Measurements from ENCODE around the gene TRIM52.

GRCh38 chr5:181212934-181213333 lies 48.0 kb downstream of the TRIM52 start:
- TF ChIP-seq POLR2AphosphoS5 (IDR thresholded peaks at IDR 0.05; ENCODE audit: low read depth, low read length) (no peak), SIN3A (IDR thresholded peaks at IDR 0.05; ENCODE audit: borderline replicate concordance, insufficient read depth, low read length) (no peak), REST (IDR thresholded peaks at IDR 0.05; ENCODE audit: insufficient read depth in 1 of 2, low read depth in 2 of 2, low read length in 2 of 2) (no peak), TAF1 (IDR thresholded peaks at IDR 0.05; ENCODE audit: borderline replicate concordance, insufficient read depth, low read length) (no peak), FOXP2 (optimal IDR thresholded peaks at IDR 0.05; ENCODE audit: borderline replicate concordance, extremely low read depth, extremely low read length, insufficient read depth) (no peak)

Measured in PFSK-1 (cell line).